ENCODE data around the gene RTEL1.
A peak's percentile ranks its signal among the peaks of the same experiment; 100 is the strongest.
"Not testable (repeated sequence)": the region's sequence is repeated elsewhere in the genome, so short reads cannot be mapped to it uniquely, and the experiment has no call there.

RTEL1 gene

DNA sequence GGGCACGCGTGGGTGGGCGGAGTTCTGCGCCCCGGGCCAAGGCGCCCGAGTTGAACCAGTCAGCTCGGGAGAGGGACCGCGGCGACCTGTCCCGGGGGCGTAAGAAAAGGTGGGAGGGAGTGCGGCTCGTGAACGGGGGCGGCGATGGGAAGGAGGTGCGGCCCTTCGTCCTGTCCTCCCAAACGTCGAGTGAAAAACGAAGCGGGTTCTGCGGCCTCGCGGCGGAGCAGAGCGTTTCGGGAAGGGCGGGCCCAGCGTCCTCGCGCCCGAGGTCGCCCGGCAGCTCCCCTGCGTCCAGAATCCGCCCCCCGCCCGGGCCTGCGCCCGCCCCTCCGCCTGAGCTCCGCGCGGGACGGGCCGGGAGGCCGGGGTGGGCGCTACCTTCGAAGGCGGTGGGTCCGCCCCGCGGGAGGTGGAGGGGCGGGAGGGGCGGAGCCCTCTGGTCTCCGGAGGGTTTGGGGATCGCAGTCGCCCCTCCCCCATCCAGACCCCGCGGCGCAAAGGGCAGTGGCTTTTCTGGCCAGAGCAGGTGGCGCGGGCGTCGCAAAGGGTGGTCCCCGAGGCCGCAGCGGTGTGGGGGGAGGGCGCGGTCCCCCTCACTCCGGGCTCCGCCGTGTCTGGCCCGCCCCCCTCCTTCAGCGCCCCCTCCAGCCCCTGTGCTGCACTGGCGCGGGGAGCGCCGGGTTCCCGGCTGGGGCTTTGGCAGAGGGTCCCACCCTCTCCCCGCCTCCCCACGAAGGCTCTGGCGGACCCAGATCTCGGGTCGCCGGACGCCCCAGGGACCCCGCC lies 5.7 kb upstream of the RTEL1 start:
- DNase-seq (ENCODE audit: low read depth in 2 of 2), result no peak

DNA sequence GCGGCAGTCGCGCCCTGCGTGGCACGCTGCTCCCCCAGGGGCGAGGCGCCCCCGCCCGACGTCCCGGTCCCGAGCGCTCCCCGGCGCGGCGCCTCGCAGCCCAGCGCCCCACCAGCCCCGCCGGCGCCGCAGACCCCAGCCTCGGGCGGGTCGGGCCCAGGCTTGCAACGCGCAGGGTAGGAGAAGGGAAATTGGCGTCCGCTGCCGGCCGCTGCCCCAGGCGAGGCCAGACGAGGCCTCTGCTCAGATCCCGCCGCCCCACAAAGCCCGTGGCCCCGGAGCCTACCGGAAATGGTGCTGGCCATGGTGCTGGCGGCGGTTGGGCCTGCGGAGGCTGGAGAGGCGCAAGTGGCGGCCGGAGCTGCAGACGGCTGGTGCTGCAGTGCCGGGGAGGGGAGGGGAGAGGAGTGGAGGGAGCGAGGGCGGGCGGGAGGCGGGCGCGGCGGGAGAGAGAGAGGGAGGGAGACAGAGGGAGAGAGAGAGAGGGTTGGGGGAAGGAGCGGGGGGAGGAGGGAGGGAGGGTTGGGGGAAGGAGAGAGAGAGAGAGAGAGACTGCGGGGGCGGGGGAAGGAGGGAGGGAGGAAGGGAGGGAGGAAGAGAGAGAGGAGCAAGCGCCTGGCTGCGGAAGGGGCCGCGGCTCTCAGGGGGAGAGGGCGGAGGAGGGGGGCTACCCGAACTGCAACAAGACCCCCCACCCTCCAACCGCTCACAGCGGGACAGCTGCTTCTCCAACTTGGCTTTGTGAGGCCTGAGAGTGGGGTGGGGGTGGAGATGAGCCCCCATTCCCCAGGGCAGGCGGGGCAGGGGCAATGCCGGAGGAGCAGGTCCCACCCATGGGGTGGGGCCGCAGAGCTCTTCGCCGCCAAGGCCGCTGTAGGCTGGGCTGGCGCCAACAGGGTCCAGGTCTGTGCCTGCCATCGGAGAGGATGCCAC lies 4.8 kb upstream of the RTEL1 start, which contains the start of gene STMN3:
Gene STMN3 (minus strand): TSS at position 384 of the 933 bp plus-strand sequence. CDS start 79 bp downstream, at position 305.
- peak in 1 of 2 donors; percentile 32 for DNase-seq (ENCODE audit: low read depth in 2 of 2)

DNA sequence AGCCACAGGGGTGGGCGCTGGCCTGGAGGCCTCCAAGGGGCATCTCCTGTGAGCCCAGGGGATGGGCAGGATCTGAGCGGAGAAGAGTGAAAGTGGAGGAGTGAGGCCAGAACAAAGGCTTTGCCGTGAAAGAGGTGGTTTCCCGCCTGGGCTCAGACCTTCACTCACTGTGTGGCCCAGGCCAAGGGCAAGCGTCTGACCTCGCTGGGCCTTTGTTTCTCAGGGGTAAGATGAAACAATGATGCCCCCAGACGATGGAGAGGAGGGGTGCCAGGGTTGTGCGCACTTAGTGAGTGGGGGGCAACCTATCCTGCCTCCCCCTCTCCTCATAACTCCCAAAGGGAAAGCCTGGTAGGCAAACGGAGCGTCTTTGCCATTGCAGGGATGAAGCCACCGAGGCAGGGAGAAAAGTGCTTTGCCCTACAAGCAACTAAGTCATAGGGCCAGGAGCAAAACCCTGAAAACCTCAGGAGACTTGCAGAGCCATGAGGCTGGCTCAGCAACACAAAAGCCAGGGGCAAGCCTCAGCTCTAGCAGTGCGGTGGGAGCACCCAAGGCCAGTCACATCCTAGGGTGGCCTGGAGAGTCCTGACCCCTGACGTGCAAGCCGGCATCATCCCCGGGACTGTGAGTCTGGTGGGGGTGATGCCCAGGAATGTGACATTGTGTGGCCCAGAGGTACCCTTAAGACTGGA lies 4.0 kb upstream of the RTEL1 start:
- DNase-seq (ENCODE audit: low read depth in 2 of 2), result no peak

DNA sequence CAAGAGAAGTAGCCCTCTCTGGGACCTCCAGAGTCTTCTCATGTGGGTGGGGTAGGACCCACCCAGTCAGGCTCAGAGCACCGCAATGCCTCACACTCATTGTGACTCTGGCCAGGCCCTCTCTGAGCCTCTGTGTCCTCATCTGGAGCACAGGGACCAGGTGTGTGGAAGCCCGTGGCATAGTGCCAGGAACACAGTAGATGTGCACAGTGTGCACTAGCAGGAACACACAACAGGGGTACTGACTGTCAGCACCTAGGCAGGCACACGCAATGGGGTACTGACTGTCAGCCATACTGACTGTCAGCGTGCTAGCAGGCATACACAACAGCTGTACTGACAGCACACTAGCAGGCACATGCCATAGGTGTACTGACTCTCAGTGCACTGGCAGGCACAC lies 2.9 kb upstream of the RTEL1 start:
- DNase-seq (ENCODE audit: low read depth in 2 of 2), result no peak

DNA sequence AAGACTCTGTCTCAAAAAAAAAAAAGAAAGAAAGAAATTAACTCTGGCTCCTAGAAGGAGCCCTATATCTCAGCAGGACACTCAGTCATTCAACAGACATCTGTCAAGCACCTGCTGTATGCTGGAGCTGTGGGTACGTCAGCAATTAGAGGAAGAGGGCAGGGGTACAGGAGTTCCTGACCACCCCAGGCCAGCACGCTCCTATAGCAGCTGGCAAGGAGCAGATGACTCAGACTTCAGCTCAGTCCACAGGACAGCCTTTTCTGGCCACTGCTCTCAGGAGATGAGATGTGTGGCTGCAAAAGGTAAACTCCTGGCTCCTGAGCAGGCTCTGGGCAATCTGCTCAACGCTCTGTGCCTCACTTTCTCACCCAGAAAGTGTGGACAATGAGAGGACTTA lies 1.7 kb upstream of the RTEL1 start:
- no peak for DNase-seq (ENCODE audit: low read depth in 2 of 2)

DNA sequence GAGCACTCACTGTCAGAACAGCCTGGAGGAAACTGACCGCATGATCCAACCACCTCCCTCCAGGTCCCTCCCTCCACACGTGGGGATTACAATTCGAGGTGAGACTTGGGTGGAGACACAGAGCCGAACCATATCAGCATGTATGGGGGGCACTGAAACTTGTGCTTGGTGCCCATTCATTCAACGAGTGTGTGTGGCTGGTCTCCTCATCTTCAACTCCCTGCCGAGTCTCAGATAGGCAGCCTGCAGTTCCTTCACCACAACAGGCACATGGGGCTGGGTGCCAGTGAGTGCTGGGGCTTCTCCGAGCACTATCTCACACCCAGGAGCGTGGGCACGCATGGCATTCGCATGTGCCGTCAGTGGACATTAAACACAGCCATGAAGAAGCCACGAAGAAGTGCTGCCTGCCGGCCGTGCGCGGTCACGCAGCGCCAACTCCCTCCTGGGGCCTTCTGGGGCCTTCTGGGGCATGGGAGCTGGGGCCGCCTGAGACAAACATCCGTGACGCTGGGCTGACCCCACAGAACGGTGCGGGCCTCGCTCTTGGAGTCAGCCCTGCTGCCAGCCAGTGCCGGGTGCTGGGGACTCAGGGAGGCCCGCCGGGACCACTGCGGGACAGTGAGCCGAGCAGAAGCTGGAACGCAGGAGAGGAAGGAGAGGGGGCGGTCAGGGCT lies 714 bp upstream of the RTEL1 start:
- DNase-seq (ENCODE audit: low read depth in 2 of 2), result no peak

DNA sequence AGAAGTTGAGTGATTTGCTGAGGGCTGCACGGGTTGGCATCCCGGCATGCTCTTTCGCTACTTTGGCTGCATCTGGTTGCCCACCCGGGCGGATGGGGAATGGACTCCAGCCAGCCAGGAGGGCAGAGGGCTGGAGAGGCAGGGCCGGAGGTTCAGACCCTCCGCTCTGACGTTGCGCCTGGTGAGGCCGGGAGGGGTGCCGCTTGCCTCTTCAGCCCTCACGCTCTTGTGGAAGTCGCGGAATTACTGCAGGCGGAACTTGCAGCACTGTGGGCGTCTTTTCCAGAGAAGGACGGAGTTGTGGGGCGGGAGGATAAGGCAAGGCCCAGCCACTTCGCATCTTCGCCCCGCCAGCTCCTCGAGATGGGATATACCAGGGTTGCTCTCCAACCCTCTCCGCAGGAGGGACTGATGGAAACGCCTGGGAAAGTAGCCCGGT lies 656 bp downstream of the RTEL1 start:
- DNase-seq (ENCODE audit: low read depth in 2 of 2), result no peak

DNA sequence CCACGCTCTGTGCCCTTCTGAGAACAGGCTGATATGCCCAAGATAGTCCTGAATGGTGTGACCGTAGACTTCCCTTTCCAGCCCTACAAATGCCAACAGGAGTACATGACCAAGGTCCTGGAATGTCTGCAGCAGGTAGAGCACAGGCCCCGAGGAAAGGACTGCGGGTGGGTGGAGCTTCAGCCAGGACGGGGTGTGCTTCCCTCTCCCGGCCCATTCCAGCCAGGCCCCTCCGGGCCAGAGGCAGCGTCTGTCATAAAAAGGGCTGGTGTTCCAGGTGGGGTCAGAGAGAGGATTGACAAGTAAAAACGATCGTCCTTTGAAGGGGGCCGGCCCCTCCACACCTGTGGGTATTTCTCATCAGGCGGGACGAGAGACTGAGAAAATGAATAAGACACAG lies 1.3 kb downstream of the RTEL1 start:
- DNase-seq (ENCODE audit: low read depth in 2 of 2), result no peak

DNA sequence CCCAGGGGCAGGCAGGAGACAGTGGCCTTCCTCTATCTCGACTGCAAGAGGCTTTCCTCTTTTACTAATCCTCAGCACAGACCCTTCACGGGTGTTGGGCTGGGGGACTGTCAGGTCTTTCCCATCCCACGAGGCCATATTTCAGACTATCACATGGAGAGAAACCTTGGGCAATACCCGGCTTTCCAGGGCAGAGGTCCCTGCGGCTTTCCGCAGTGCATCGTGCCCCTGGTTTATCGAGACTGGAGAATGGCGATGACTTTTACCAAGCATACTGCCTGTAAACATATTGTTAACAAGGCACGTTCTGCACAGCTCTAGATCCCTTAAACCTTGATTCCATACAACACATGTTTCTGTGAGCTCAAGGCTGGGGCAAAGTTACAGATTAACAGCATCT lies 2.1 kb downstream of the RTEL1 start:
- not testable (repeated sequence) for DNase-seq (ENCODE audit: low read depth in 2 of 2)

DNA sequence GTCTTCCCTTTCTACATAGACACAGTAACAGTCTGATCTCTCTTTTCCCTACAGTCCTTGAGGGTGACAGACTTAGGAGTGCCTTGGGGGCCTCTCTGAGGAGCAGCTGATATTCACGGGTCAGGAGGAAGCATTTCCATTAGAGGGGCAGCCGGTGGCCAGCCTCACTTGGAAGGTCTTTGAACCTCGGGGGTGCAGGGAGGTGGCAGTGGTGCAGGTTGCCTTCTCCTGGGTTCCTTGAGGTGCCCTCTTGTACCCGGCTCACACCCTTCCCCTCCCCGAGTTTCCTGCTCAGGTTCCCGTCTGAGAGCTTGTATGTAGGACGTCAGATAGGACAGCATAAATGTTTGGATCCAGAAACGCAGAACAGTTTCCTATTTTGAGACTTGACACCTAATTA lies 2.5 kb downstream of the RTEL1 start:
- no peak for DNase-seq (ENCODE audit: low read depth in 2 of 2)

DNA sequence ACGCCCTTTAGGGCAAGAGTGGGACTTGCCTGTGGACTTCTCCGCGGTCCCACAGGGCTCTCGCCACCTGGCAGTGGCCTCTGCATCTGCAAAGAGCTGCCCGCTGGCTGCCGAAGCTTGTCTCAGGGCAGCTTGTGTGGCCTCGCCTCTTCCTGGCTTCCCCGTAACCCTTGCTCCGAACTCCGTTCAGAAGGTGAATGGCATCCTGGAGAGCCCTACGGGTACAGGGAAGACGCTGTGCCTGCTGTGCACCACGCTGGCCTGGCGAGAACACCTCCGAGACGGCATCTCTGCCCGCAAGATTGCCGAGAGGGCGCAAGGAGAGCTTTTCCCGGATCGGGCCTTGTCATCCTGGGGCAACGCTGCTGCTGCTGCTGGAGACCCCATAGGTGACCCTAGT lies 3.0 kb downstream of the RTEL1 start:
- DNase-seq (ENCODE audit: low read depth in 2 of 2), result no peak

DNA sequence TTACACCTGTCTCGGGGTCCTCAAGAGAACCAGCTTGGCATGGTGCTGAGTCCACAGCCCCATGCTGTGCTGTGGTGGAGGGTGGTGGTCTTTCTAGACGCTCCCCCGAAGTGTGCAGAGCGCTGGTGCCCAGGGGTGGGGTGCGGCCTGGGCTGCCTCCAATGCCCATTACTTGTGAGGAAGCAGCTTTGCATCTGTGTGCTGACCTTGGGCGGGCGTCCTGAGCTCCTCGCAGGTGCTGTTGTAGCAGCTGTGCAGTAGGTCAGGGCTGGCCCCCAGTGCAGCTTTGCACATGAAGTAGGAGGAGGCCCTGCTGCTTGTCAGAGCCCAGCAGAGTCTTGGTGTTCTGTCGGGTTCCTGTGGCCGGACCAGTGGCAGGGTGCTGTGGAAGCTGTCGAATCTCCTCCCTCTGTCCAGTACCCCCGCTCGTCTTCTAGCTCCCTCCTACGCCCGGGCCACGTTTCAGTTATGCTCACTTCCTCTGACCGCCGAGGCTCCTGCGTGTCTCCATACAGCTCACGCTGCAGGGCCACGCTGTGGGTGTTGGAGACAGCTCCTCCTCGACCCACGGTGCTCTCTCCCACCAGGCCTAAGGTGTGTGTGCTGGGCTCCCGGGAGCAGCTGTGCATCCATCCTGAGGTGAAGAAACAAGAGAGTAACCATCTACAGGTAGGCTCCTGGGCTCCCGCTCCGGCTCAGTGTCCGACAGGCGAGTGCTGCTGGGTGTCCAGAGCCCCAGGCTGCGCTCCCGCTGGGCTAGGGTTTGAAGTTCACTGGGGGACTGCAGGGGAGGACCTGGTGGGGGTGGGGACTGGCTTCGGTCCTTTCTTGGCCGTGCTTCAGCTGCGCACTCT lies 4.1 kb downstream of the RTEL1 start:
- DNase-seq (ENCODE audit: low read depth in 2 of 2), result no peak

DNA sequence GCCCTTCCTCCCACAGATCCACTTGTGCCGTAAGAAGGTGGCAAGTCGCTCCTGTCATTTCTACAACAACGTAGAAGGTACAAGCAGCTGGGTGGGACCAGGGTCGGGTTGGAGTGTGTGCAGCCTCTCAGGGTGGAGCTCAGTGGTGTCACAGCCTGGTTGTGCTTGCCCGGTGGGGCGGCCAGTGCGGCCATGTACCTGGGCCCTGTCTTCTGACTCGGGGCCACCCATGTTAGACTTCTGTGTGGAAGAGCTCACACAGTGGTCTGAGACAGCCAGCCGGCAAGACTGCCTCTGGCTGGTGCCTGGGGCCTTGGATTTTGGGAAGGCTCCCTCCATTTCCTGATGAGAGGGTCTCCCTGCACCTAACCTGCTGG lies 4.7 kb downstream of the RTEL1 start:
- DNase-seq (ENCODE audit: low read depth in 2 of 2), result no peak

DNA sequence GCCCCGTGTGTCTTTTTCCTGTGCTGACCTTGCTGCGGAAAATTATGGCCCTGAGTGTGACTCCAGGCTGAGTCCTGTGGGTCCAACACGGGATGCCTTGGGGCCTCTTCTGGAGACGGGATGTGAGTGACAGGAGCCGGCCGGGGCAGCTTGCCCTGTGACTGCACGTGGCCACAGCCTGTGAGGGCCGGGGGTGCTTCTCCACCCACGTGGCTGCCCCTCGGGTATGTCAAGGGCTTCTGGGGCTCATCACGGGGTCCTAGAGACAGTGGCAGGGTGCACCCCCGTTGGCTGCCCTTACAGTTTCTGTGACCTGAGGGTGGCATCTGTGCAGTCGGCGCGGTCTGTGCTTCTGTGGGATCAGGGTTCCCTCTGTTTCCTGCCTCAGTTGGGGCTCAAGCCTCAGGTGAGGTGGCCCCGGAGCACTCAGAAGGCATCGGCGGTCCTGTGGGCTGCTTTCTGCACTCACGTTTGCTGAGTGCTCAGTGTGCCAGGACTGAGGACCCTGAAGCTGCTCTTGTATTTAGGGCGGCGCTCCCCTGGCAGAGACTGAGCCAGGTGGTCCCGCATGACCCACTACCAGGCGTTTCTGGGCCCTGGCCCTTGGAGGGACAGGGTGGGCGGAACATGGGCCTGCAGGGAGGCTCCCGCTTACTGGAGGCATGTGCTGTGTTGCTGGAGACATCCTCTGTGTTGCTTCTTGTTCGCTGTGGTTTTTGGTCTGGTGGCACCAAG lies 5.4 kb downstream of the RTEL1 start:
- DNase-seq (ENCODE audit: low read depth in 2 of 2), result no peak

DNA sequence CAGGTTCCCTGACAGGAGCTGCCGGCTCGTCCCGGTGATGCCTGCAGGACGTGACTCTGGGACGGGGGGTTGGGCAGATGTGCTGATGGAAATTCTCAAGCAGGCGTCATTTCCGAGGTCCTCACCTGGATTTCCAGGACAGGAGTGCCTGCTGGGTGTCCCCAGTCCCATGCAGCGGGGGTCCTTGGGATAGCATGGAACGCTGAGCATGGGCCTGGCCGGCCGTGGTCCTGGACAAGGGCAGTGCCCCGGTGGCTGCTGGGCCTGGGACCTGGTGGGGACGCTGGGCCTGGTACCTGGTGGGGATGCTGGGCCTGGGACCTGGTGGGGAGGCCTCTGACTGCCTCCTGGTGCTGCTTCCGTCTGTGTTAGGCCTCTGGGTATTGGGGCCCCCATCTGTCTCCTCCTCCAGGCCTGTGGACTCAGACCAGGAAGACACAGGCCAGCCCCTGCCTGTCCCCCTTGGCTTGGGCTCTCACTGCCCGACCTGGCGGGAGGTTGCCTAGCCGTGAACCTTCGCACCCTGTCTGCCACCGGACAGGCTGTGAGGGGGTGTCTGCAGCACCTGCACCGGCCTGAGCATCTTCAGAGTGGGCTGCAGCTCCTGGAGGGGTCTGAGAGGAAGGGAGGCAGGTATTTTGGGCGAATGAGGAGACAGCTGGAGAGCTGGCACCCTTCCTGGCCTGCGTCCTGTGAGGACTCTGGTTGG lies 6.2 kb downstream of the RTEL1 start:
- no peak for DNase-seq (ENCODE audit: low read depth in 2 of 2)

DNA sequence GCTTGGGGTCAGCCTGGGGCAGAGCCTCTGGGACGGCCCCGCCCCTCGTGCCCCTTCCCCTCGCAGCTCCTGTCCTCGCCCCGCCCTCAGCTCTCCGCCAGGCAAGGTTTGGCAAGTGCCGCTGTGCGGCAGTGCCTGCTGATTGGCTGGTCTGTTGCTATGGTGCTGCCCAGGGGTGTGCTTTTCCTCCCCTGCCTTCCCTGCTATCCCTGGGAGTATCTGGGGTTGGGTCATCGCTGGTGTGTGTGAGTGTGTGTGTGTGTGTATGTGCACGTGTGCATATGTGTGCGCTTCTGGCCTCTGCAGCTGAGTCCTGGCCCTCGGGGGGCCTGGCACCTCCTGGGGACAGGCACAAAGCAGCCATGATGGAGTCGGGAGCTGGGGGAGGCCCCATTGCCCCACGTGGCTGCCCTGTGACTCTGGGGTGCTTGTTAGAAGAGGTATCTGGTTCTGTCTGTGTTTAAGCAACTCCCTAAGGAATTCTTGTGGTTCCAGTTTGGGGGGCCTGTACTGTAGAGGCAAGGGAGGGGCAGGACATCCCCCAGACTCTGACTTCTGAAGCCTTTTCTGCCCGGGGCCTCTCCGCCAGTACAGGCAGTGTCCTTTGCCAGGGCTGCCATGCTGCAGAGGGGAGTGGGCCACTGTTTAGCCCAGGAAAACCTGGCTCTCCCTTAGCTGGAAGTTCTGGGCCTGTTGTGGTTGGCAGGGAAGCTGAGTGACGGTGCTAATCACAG lies 6.9 kb downstream of the RTEL1 start:
- DNase-seq (ENCODE audit: low read depth in 2 of 2), result no peak

DNA sequence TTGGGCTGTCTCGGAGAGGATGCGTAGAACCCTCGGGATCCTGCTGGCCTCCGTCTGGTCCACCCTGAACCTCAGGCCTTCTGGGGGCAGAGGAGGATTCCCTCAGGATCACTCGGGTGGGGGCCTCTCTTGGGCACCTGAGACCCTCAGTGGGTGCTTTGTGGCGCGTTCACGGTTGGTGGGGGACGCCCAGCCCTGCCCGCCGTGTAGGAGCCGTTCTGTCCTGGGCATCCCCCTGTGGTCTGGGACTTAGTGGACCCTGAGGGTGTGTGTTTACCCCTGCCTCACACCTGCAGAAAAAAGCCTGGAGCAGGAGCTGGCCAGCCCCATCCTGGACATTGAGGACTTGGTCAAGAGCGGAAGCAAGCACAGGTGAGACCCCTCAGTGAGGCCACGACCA lies 7.6 kb downstream of the RTEL1 start:
- DNase-seq (ENCODE audit: low read depth in 2 of 2), result no peak

DNA sequence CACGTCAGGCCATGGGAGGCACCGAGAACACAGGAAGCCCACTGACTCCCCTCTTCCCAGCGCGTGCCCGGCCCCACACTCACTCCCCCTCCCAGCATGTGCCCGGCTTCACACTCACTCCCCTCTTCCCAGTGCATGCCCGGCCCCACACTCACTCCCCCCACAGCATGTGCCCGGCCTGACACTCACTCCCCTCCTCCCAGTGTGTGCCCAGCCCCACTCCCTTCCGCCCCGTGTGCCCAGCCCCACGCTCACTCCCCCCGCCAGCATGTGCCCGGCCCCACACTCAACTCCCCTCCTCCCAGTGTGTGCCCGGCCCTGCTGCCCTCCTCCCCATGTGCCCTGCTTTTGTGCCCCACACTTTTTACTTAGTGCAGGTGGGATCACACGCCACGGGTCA lies 9.7 kb downstream of the RTEL1 start:
- DNase-seq (ENCODE audit: low read depth in 2 of 2), result no peak

DNA sequence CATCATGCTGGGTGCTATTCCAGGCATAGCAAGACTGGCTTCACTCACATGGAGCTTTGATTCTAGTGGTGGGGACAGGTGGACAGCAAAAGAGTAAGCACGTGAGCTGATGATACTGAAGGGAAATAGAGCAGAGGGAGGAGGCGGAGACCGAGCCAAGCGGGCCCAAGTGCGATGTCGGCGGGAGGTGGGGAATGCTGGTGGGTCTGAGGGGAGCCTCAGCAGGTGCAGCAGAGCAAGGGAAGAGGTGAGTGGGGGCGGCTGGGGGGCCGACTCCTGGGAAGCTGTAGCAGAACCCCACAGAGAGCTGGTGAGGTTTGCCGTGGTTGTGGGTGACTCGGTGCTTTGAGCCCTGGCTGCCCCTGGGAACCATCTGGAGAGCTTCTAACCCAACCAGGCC lies 10.2 kb downstream of the RTEL1 start:
- DNase-seq (ENCODE audit: low read depth in 2 of 2), result no peak
